Measurements from ENCODE around the gene TMPRSS2.

The TMPRSS2 gene

DNA sequence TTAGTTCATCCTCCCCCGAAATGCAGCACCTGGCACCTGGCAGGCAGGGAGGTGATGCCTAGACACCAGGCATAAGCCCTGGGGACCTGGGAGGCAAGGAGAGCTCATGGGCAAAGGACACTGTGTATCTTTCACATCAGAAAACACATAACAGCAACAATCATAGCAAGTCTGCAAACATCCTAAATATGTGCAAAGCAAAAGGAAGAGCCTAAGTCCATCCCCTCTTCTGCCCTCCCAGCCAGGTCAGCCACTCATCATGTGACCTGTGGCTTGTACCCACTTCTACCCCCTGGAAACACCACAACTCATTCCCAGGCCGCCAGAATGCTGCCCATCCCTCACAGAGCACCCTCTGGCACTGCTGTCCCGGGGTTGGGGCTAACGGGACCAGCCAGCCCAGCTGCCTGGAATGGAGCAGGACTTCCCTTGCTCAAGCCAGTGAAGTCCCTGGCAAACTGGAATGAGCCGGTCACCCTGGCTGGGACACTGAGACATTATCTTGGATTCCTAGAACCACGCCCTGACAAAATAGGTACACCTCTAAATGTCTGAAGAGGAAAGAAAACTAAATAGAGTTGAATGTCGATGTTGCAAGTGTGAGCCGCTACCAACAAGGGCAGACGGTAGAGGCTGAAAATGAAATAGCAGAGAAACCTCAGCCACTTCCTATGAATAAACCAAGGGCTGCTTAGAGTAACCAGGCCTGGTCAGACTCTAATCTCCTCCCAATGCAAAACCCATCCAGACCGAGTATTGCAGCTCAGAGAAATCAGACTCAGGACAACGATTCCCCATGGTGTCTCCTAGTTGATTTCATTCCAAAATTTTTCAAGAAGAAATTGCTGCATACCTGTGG lies 29.4 kb downstream of the TMPRSS2 start:
- H3K4me1 ChIP-seq = no peaks in the 10 kb centered on the region
- no peak overlapping the region for H3K4me3 ChIP-seq (ENCODE audit: low read depth, low read length)
- H3K27ac ChIP-seq = no peak overlapping the region
- no peak overlapping the region for H3K4me2 ChIP-seq (ENCODE audit: low read length)
- no peak overlapping the region for H2AFZ ChIP-seq
- no peak overlapping the region for H3K9ac ChIP-seq
- H3K9me3 ChIP-seq (ENCODE audit: control insufficient read depth, low read length) = no peaks in the 10 kb centered on the region
- no peaks in the 10 kb centered on the region for H3K79me2 ChIP-seq
- no peaks in the 10 kb centered on the region for H3K36me3 ChIP-seq (ENCODE audit: control insufficient read depth, insufficient read depth, low read length)
- no peaks in the 10 kb centered on the region for H3K27me3 ChIP-seq (ENCODE audit: control insufficient read depth, insufficient read depth, low read length)
- TF ChIP-seq, protein P1, sequence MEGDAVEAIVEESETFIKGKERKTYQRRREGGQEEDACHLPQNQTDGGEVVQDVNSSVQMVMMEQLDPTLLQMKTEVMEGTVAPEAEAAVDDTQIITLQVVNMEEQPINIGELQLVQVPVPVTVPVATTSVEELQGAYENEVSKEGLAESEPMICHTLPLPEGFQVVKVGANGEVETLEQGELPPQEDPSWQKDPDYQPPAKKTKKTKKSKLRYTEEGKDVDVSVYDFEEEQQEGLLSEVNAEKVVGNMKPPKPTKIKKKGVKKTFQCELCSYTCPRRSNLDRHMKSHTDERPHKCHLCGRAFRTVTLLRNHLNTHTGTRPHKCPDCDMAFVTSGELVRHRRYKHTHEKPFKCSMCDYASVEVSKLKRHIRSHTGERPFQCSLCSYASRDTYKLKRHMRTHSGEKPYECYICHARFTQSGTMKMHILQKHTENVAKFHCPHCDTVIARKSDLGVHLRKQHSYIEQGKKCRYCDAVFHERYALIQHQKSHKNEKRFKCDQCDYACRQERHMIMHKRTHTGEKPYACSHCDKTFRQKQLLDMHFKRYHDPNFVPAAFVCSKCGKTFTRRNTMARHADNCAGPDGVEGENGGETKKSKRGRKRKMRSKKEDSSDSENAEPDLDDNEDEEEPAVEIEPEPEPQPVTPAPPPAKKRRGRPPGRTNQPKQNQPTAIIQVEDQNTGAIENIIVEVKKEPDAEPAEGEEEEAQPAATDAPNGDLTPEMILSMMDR (IDR thresholded peaks at IDR 0.05) = no peak

DNA sequence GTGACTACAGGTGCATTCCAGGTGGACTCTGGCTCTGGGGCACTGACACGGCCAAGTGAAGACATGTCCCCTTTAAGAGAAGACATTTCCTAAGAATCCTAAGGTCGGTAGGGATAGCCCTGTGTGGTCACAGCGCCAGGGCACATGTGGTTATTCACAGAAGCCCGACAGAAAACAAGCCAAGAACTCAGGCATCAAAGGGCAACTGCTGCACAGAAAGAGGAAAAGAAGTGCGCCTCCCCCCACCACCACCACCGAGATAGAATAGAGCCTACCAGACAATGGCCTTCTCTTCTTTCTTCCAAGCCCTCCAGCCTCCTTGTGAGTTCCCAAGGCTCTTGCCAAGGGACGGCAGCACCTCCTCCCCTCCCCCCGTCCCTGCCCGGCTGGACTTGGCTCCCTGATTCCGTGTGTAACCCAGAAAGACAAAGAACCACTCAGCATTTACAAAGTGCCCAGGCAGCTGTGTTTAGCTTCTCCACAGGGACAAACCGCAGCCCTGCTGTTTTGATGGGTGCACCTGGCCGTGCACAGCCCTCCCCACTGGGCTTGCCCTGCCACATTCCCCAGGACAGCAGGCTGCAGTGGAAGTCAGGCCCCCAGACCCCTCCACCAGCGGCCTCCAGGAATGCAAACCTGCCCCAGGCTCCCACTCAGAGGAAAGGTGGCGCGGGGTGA lies 30.2 kb downstream of the TMPRSS2 start:
- Histone ChIP-seq H3K9ac (no peak overlapping the region), H2AFZ (no peak overlapping the region), H3K36me3 (ENCODE audit: control insufficient read depth, insufficient read depth, low read length) (no peaks in the 10 kb centered on the region), H3K4me1 (no peaks in the 10 kb centered on the region), H3K4me3 (ENCODE audit: low read depth, low read length) (no peak overlapping the region), H3K9me3 (ENCODE audit: control insufficient read depth, low read length) (no peaks in the 10 kb centered on the region), H3K4me2 (ENCODE audit: low read length) (no peak overlapping the region), H3K27me3 (ENCODE audit: control insufficient read depth, insufficient read depth, low read length) (no peaks in the 10 kb centered on the region), H3K27ac (no peak overlapping the region), H3K79me2 (no peaks in the 10 kb centered on the region)
- TF ChIP-seq, protein P1 (IDR thresholded peaks at IDR 0.05) = no peak

DNA sequence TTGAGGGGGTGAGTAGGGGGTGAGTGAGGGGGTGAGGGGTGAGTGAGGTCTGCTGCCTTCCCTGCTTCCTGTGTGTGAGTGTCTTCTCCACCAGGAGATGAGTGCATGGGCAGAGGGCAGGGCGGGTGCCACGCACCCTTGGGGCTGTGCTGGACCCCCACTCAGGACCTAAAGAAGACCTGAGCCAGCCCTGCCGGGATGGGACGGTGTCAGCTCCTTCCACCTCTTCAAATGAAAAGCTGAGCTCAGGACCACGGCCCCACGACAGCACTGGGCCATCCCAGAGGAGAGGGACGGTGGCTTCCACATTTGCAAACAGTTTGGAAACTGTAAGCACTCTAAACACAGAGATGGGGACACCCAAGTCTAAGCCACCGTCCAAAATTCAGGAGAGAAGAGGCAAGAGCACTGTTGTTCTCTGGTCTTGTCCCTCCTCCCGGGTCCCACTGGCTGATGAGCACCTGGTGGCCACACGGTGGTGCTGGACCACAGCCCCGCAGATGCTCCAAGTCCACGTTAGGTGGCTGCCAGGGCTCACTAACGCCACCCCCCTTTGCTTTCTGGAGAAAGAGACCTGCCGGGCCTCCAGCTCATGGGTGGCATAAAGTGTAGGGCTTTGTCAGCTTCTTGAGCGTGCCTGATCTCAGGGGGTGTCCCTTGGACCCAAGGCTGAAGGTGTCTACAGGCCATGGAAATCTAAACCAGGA lies 32.1 kb downstream of the TMPRSS2 start:
- TF ChIP-seq, protein P1 (IDR thresholded peaks at IDR 0.05) = no peak
- no peak overlapping the region for H3K9ac ChIP-seq
- no peak overlapping the region for H3K4me3 ChIP-seq (ENCODE audit: low read depth, low read length)
- no peaks in the 10 kb centered on the region for H3K9me3 ChIP-seq (ENCODE audit: control insufficient read depth, low read length)
- no peak overlapping the region for H2AFZ ChIP-seq
- H3K27me3 ChIP-seq (ENCODE audit: control insufficient read depth, insufficient read depth, low read length) = no peaks in the 10 kb centered on the region
- no peaks in the 10 kb centered on the region for H3K79me2 ChIP-seq
- no peaks in the 10 kb centered on the region for H3K4me1 ChIP-seq
- H3K4me2 ChIP-seq (ENCODE audit: low read length) = no peak overlapping the region
- H3K27ac ChIP-seq = no peak overlapping the region
- no peaks in the 10 kb centered on the region for H3K36me3 ChIP-seq (ENCODE audit: control insufficient read depth, insufficient read depth, low read length)

DNA sequence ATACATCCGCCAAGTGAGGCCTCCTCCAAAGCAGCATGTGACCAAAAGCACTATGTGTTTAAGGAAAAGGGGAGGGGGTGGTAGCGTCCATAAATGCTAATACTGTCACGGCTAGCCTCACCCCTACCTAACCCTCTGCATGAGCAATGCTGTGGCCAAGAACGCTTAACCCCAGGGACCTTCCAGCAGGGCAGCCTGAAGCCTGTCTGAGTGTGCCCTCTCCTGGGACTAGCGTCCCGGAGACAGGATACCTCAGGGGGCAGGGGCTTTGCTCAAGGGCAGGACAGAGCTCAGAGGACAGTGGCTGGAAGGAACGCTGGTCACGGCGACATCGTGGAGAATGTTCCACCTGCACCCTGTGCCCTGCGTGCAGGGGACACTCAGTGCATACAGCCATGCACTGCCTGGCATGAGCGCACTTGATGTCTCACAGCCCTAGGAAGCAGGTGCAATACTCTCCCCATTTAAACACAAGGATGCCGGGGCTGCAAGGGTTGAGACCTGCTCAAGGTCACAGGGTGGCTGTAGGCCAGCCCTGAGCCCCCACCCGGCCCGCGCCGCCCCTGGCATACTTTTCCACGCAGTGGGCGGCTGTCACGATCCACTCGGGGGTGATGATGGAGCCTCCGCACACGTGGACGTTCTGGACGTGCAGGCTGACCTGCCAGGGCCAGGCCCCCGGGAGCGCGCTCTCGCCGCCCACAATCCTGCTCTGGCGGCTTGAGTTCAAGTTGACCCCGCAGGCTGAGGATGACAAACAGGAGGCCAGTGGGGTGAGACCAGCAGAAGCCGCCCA lies 35.0 kb downstream of the TMPRSS2 start:
- no peaks in the 10 kb centered on the region for H3K9me3 ChIP-seq (ENCODE audit: control insufficient read depth, low read length)
- H3K4me1 ChIP-seq = no peaks in the 10 kb centered on the region
- H2AFZ ChIP-seq = no peak overlapping the region
- H3K9ac ChIP-seq = no peak overlapping the region
- no peak overlapping the region for H3K27ac ChIP-seq
- H3K79me2 ChIP-seq = no peaks in the 10 kb centered on the region
- H3K27me3 ChIP-seq (ENCODE audit: control insufficient read depth, insufficient read depth, low read length) = no peaks in the 10 kb centered on the region
- no peak overlapping the region for H3K4me2 ChIP-seq (ENCODE audit: low read length)
- H3K4me3 ChIP-seq (ENCODE audit: low read depth, low read length) = no peak overlapping the region
- TF ChIP-seq, protein P1 (IDR thresholded peaks at IDR 0.05) = no peak
- H3K36me3 ChIP-seq (ENCODE audit: control insufficient read depth, insufficient read depth, low read length) = no peaks in the 10 kb centered on the region
